Type B pancreatic cell (in vitro differentiated cells): ENCODE measurements around the gene GLT6D1. TPM values are rescaled to one million over a fixed set of nuclear protein-coding genes. Genes with fewer than 3 reads are reported as not detected.

ENCODE experiments used
- DNase-seq: peaks from one replicate; pipeline ENCODE4 v3.0.0; 2021; ENCODE audit warnings: mixed read lengths; ENCODE audit not compliant: unreplicated experiment; ENCODE audit errors: extremely low spot score
- H3K27ac Mint-ChIP-seq: 2 replicates; pipeline ENCODE4 v1.8.0; 2021; ENCODE audit warnings: mild to moderate bottlenecking, mixed read lengths
- H3K27me3 Mint-ChIP-seq: 2 replicates; pipeline ENCODE4 v1.8.0; 2021; ENCODE audit warnings: mixed read lengths
- H3K36me3 Mint-ChIP-seq: 2 replicates; pipeline ENCODE4 v1.8.0; 2021; ENCODE audit warnings: mixed read lengths
- H3K4me1 Mint-ChIP-seq: one replicate; pipeline ENCODE4 v1.8.0; 2021; ENCODE audit warnings: mixed read lengths; ENCODE audit not compliant: unreplicated experiment
- H3K4me3 Mint-ChIP-seq: 2 replicates; pipeline ENCODE4 v1.8.0; 2021; ENCODE audit warnings: mild to moderate bottlenecking, mixed read lengths
- H3K9me3 Mint-ChIP-seq: 2 replicates; pipeline ENCODE4 v1.8.0; 2021; ENCODE audit warnings: mixed read lengths
- CTCF ChIP-seq: fragments of 200-600 bp; sonication (generic); conservative IDR thresholded peaks from 2 replicates; pipeline ENCODE4 v1.5.0; 2021; ENCODE audit warnings: antibody characterized with exemption, mild to moderate bottlenecking
- total RNA-seq: library from RNA; stranded (reverse); gene quantifications from 2 replicates; pipeline ENCODE4 v1.2.1, GENCODE V29; 2021; ENCODE audit warnings: low replicate concordance

GLT6D1 gene
- total RNA-seq, 1 donor from 2014 or later = not detected

GRCh38 chr9:135591506-135592330 is 47.6 kb downstream of the GLT6D1 start:
- peak; percentile 63 for DNase-seq
- Mint-ChIP-seq H3K9me3 (no peaks in the 10 kb centered on the region), H3K4me1 (no peaks in the 10 kb centered on the region), H3K27me3 (no peaks in the 10 kb centered on the region), H3K4me3 (no peak overlapping the region), H3K36me3 (no peaks in the 10 kb centered on the region), H3K27ac (no peak overlapping the region)
- TF ChIP-seq CTCF = no peak

GRCh38 chr9:135590486-135591079 is 48.8 kb downstream of the GLT6D1 start:
- no peaks in the 10 kb centered on the region for H3K36me3 Mint-ChIP-seq
- no peak overlapping the region for H3K4me3 Mint-ChIP-seq
- peak; percentile 44 for DNase-seq
- no peaks in the 10 kb centered on the region for H3K9me3 Mint-ChIP-seq
- H3K27me3 Mint-ChIP-seq = no peaks in the 10 kb centered on the region
- no peak for TF ChIP-seq CTCF
- no peaks in the 10 kb centered on the region for H3K4me1 Mint-ChIP-seq
- no peak overlapping the region for H3K27ac Mint-ChIP-seq

GRCh38 chr9:135589596-135590485 is 49.5 kb downstream of the GLT6D1 start:
- no peaks in the 10 kb centered on the region for H3K4me1 Mint-ChIP-seq
- no peaks in the 10 kb centered on the region for H3K36me3 Mint-ChIP-seq
- H3K4me3 Mint-ChIP-seq = no peak overlapping the region
- TF ChIP-seq CTCF = no peak
- no peaks in the 10 kb centered on the region for H3K27me3 Mint-ChIP-seq
- peak; percentile 60 for DNase-seq
- no peak overlapping the region for H3K27ac Mint-ChIP-seq
- H3K9me3 Mint-ChIP-seq = no peaks in the 10 kb centered on the region

- peak; percentile 66 for DNase-seq
- Mint-ChIP-seq H3K4me1 (no peaks in the 10 kb centered on the region), H3K27ac (no peak overlapping the region), H3K4me3 (no peak overlapping the region), H3K36me3 (no peaks in the 10 kb centered on the region), H3K9me3 (no peaks in the 10 kb centered on the region), H3K27me3 (no peaks in the 10 kb centered on the region)
- TF ChIP-seq CTCF = no peak
Observed at GRCh38 chr9:135588886-135589595, 50.3 kb downstream of the GLT6D1 start.

- Mint-ChIP-seq H3K9me3 (no peaks in the 10 kb centered on the region), H3K4me3 (no peak overlapping the region), H3K27ac (no peak overlapping the region), H3K27me3 (no peaks in the 10 kb centered on the region), H3K4me1 (no peaks in the 10 kb centered on the region), H3K36me3 (no peaks in the 10 kb centered on the region)
- peak; percentile 65 for DNase-seq
- no peak for TF ChIP-seq CTCF
Observed at GRCh38 chr9:135588371-135588770, 51.0 kb downstream of the GLT6D1 start.
